ENCODE measurements around the gene TIPARP. TPM values are rescaled to one million over a fixed set of nuclear protein-coding genes. Genes with fewer than 3 reads are reported as not detected.

TIPARP gene
- total and polyA plus RNA-seq, 7 experiments from 2014 or later = 4.2 to 66.6 (median 63.6) TPM

DNA sequence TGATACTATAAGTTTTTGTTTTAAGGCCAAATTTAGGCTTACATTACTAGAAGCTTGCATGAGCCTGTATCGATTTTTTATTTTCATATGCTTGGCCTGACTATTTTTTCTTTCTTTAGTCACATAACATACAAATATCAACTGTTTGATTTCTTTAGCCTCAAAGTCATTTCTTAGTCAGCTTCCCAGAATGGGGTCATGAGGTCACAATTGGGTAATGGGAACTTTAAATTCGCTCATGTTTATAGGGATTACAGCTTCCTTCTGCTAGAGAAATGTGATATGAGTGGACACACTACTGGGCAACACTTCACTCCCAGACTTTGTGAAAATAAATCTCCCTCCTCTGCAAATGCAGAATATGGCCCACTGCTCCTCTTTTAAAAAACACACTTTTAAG is 9.1 kb upstream of the TIPARP start:
- intact Hi-C loops (cut with micrococcal nuclease) = loop anchor here in 1 of 2 donors (2.0 kb wide), 2 partner anchors 22 to 58 kb away; no protein-coding TSS in a partner anchor
- peak overlapping the region in 2 of 9 donors; percentile 15 to 91 for H3K27ac Mint-ChIP-seq
- H3K4me3 Mint-ChIP-seq = peak overlapping the region in 1 of 10 donors; percentile 20
- H3K27ac ChIP-seq (ENCODE audit: low read depth, low read length) = no peak overlapping the region
- no peaks in the 10 kb centered on the region for H3K36me3 ChIP-seq (ENCODE audit: control insufficient read depth in 2 of 3, insufficient read depth in 3 of 3, low read length in 3 of 3)
- ChIA-PET POLR2A (interaction anchor here (1.0 to 1.3 kb wide), 3 partner anchors 8 to 111 kb away, joined by 3 to 11 read pairs (median 6); no protein-coding TSS in a partner anchor), CTCF (no interaction called here)
- no peaks in the 10 kb centered on the region for H3K9me3 ChIP-seq (ENCODE audit: control insufficient read depth in 2 of 3, low read length in 3 of 3)
- peaks cover 12 to 67% (median 24%) of the 10 kb centered on the region in 7 donors for H3K4me1 Mint-ChIP-seq
- ATAC-seq = no peak
- no peak for DNase-seq
- no peaks in the 10 kb centered on the region for H3K27me3 ChIP-seq (ENCODE audit: control insufficient read depth in 2 of 2, insufficient read depth in 2 of 2, low read length in 2 of 2)
- peaks cover 5 to 19% of the 10 kb centered on the region in 2 donors for H3K4me1 ChIP-seq (ENCODE audit: control insufficient read depth in 2 of 2, insufficient read depth in 2 of 2, low read length in 2 of 2)
- peaks cover 0 to 14% (median 0%) of the 10 kb centered on the region in 5 donors for H3K36me3 Mint-ChIP-seq
- no peak overlapping the region for H3K4me3 ChIP-seq (ENCODE audit: low read length)
- peaks cover 0 to 5% (median 0%) of the 10 kb centered on the region in 11 donors for H3K9me3 Mint-ChIP-seq
- no peaks in the 10 kb centered on the region for H3K27me3 Mint-ChIP-seq

DNA sequence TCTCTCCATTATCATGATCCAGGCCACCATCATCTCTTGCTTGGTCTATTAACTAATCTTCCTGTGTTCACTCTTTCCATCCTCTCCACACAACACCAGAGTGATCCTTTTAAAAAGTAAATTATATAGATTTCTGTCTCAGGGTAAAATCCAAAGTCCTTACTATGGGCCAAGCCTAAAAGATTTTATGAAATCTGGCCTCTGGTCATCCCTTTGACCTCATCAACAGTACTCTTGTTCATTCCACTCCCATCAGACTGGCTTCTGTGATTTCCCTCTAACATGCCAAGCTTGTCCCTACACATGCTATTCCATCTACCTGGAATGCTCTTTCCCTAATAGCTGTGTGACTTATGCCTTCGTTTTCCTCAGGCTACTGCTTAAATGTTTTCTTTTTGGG is 8.3 kb upstream of the TIPARP start:
- Mint-ChIP-seq H3K27ac (peak overlapping the region in 2 of 9 donors; percentile 31 to 56), H3K9me3 (peaks cover 0 to 5% (median 0%) of the 10 kb centered on the region in 11 donors), H3K36me3 (peaks cover 0 to 14% (median 0%) of the 10 kb centered on the region in 5 donors), H3K27me3 (no peaks in the 10 kb centered on the region), H3K4me1 (peaks cover 12 to 66% (median 24%) of the 10 kb centered on the region in 7 donors), H3K4me3 (peak overlapping the region in 1 of 10 donors; percentile 37)
- Histone ChIP-seq H3K9me3 (ENCODE audit: control insufficient read depth in 2 of 3, low read length in 3 of 3) (no peaks in the 10 kb centered on the region), H3K4me1 (ENCODE audit: control insufficient read depth in 2 of 2, insufficient read depth in 2 of 2, low read length in 2 of 2) (peaks cover 5 to 19% of the 10 kb centered on the region in 2 donors), H3K36me3 (ENCODE audit: control insufficient read depth in 2 of 3, insufficient read depth in 3 of 3, low read length in 3 of 3) (no peaks in the 10 kb centered on the region), H3K4me3 (ENCODE audit: low read length) (no peak overlapping the region), H3K27ac (ENCODE audit: low read depth, low read length) (no peak overlapping the region), H3K27me3 (ENCODE audit: control insufficient read depth in 2 of 2, insufficient read depth in 2 of 2, low read length in 2 of 2) (no peaks in the 10 kb centered on the region)
- POLR2A ChIA-PET = interaction anchor here (1.3 kb wide), 1 partner anchor 112 kb away, joined by 3 read pairs; no protein-coding TSS in a partner anchor
- CTCF ChIA-PET = no interaction called here
- DNase-seq (no peak), ATAC-seq (no peak)
- intact Hi-C loops (cut with micrococcal nuclease) = no loop called here

DNA sequence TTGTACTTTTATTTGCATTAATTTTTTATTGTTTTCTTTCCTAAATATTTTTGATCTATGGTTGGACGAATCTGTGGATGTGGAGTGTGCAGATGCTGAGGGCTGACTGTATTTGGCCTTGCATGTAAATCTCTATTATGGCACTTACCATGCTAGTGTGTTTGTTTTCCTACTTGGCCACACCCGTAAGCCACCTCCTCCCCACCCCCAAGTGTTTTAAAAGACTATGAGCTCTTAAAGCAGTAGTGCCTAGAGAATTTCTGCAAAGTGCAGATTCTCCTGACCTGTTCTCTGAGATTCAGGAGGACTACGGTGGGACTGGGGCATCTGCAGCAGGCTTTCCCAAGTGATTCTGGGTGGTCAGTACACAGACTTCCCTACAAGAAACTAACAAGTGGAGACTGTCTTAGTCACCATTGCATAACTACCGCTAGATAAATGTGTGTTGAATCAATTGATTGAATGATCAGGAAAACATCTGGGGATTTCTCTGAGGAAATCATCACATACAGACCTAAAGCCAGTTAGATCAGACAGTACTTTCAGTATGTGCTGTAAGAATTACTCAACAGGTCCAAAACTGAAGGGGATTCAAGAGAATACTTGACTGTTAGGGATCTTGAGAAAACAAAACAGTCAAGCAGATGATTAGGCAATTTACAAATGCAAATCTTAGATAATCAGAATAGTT is 6.2 kb upstream of the TIPARP start:
- Histone ChIP-seq H3K27ac (ENCODE audit: low read depth, low read length) (no peak overlapping the region), H3K36me3 (ENCODE audit: control insufficient read depth in 2 of 3, insufficient read depth in 3 of 3, low read length in 3 of 3) (no peaks in the 10 kb centered on the region), H3K4me1 (ENCODE audit: control insufficient read depth in 2 of 2, insufficient read depth in 2 of 2, low read length in 2 of 2) (peaks cover 5 to 19% of the 10 kb centered on the region in 2 donors), H3K4me3 (ENCODE audit: low read length) (no peak overlapping the region), H3K27me3 (ENCODE audit: control insufficient read depth in 2 of 2, insufficient read depth in 2 of 2, low read length in 2 of 2) (no peaks in the 10 kb centered on the region), H3K9me3 (ENCODE audit: control insufficient read depth in 2 of 3, low read length in 3 of 3) (no peaks in the 10 kb centered on the region)
- peaks cover 16 to 63% (median 28%) of the 10 kb centered on the region in 7 donors for H3K4me1 Mint-ChIP-seq
- peaks cover 0 to 17% (median 0%) of the 10 kb centered on the region in 5 donors for H3K36me3 Mint-ChIP-seq
- H3K9me3 Mint-ChIP-seq = peaks cover 0 to 5% (median 0%) of the 10 kb centered on the region in 11 donors
- intact Hi-C loops (cut with micrococcal nuclease) = no loop called here
- CTCF ChIA-PET = no interaction called here
- no peak for DNase-seq
- peak; percentile 14 for ATAC-seq
- no peaks in the 10 kb centered on the region for H3K27me3 Mint-ChIP-seq
- H3K27ac Mint-ChIP-seq = peak overlapping the region in 1 of 9 donors; percentile 85
- peak overlapping the region in 1 of 10 donors; percentile 76 for H3K4me3 Mint-ChIP-seq
- POLR2A ChIA-PET = interaction anchor here (1.3 to 1.4 kb wide), 2 partner anchors 417 to 492 kb away, joined by 4 read pairs; no protein-coding TSS in a partner anchor

DNA sequence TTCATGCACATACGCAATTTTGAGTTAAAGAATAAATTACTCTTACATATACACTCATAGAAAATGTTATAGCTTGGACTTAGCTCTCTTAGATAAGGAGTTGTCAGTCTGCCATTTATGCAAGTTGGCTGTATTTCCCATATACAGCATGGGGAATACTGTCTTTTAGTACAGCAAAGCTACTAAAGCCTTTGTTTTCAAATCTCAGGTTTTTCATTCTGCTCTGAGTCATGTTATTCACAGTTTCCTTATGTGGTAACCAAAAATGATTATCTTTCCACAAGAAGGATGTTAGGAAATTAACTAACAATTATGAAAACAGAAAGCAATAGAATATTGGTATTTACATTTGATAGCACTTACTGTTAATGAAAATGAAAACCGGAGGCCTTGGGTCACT is 4.3 kb upstream of the TIPARP start:
- no peak overlapping the region for H3K27ac ChIP-seq (ENCODE audit: low read depth, low read length)
- H3K9me3 Mint-ChIP-seq = no peaks in the 10 kb centered on the region
- DNase-seq (no peak), ATAC-seq (no peak)
- no peaks in the 10 kb centered on the region for H3K27me3 Mint-ChIP-seq
- peaks cover 0 to 17% (median 0%) of the 10 kb centered on the region in 5 donors for H3K36me3 Mint-ChIP-seq
- H3K36me3 ChIP-seq (ENCODE audit: control insufficient read depth in 2 of 3, insufficient read depth in 3 of 3, low read length in 3 of 3) = peaks cover 0 to 6% (median 0%) of the 10 kb centered on the region in 3 experiments
- H3K4me1 Mint-ChIP-seq = peaks cover 12 to 58% (median 23%) of the 10 kb centered on the region in 7 donors
- ChIA-PET CTCF (interaction anchor here (0.7 kb wide), 1 partner anchor 791 kb away, joined by 4 read pairs; no protein-coding TSS in a partner anchor), POLR2A (interaction anchor here (0.6 kb wide), 1 partner anchor 137 kb away, joined by 6 read pairs; no protein-coding TSS in a partner anchor)
- peaks cover under 1 to 8% of the 10 kb centered on the region in 2 donors for H3K4me1 ChIP-seq (ENCODE audit: control insufficient read depth in 2 of 2, insufficient read depth in 2 of 2, low read length in 2 of 2)
- H3K9me3 ChIP-seq (ENCODE audit: control insufficient read depth in 2 of 3, low read length in 3 of 3) = no peaks in the 10 kb centered on the region
- no peaks in the 10 kb centered on the region for H3K27me3 ChIP-seq (ENCODE audit: control insufficient read depth in 2 of 2, insufficient read depth in 2 of 2, low read length in 2 of 2)
- intact Hi-C loops (cut with micrococcal nuclease) = loop anchor here (5.0 to 10.0 kb wide), 5 partner anchors 68 to 1975 kb away; partner anchors contain the start of genes C3orf33 (in 1 of the 2), GFM1 (in 1 of the 2), GMPS (in 1 of the 2) and SHOX2 (in 1 of the 2)
- H3K27ac Mint-ChIP-seq = no peak overlapping the region
- no peak overlapping the region for H3K4me3 Mint-ChIP-seq
- no peak overlapping the region for H3K4me3 ChIP-seq (ENCODE audit: low read length)

DNA sequence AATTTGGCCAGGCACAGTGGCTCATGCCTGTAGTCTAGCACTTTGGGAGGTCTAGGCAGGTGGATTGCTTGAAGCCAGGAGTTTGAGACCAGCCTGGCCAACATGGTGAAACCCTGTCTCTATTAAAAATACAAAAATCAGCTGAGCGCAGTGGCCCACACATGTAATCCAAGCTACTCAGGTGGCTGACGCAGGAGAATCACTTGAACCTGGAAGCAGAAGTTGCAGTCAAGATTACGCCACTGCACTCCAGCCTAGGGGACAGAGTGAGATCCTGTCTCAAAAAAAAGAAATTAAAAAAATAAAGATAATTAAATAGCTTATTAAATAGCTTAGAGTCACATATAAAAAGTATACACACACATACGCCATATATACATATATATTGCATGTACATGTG is 3.7 kb upstream of the TIPARP start:
- Histone ChIP-seq H3K4me3 (ENCODE audit: low read length) (no peak overlapping the region), H3K27ac (ENCODE audit: low read depth, low read length) (no peak overlapping the region), H3K27me3 (ENCODE audit: control insufficient read depth in 2 of 2, insufficient read depth in 2 of 2, low read length in 2 of 2) (no peaks in the 10 kb centered on the region), H3K4me1 (ENCODE audit: control insufficient read depth in 2 of 2, insufficient read depth in 2 of 2, low read length in 2 of 2) (peaks cover 0 to 5% of the 10 kb centered on the region in 2 donors), H3K9me3 (ENCODE audit: control insufficient read depth in 2 of 3, low read length in 3 of 3) (no peaks in the 10 kb centered on the region), H3K36me3 (ENCODE audit: control insufficient read depth in 2 of 3, insufficient read depth in 3 of 3, low read length in 3 of 3) (peaks cover 0 to 9% (median 0%) of the 10 kb centered on the region in 3 experiments)
- ChIA-PET CTCF (interaction anchor here (0.6 to 1.6 kb wide), 4 partner anchors 69 to 410 kb away, joined by 3 to 6 read pairs (median 3); partner anchors contain the start of gene SSR3), POLR2A (interaction anchor here (1.0 kb wide), 1 partner anchor 474 kb away, joined by 3 read pairs; no protein-coding TSS in a partner anchor)
- ATAC-seq = no peak
- no peak overlapping the region for H3K27ac Mint-ChIP-seq
- DNase-seq = no peak
- H3K4me1 Mint-ChIP-seq = peaks cover 10 to 52% (median 19%) of the 10 kb centered on the region in 7 donors
- no peaks in the 10 kb centered on the region for H3K27me3 Mint-ChIP-seq
- intact Hi-C loops (cut with micrococcal nuclease) = loop anchor here (5.0 to 10.0 kb wide), 5 partner anchors 68 to 1974 kb away; partner anchors contain the start of genes C3orf33 (in 1 of the 2), GFM1 (in 1 of the 2), GMPS (in 1 of the 2) and SHOX2 (in 1 of the 2)
- peaks cover 0 to 17% (median 0%) of the 10 kb centered on the region in 5 donors for H3K36me3 Mint-ChIP-seq
- H3K9me3 Mint-ChIP-seq = no peaks in the 10 kb centered on the region
- no peak overlapping the region for H3K4me3 Mint-ChIP-seq

DNA sequence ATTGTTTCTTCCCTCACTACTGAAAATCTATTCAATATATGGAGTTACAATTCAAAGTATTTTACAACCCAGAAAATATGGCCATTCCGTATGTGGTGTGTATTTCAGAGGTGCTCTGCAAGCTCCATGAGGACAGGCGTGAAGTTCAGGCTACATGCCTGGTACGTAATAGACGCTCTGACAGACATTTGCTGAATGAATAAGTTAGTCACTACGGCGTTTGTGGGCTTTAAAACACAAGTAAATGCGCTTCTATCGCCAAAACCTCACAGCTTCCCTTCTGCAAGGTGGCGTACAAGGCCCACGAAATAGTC is 701 bp upstream of the TIPARP start:
- Histone ChIP-seq H3K36me3 (ENCODE audit: control insufficient read depth in 2 of 3, insufficient read depth in 3 of 3, low read length in 3 of 3) (peaks cover 0 to 13% (median 9%) of the 10 kb centered on the region in 3 experiments), H3K4me3 (ENCODE audit: low read length) (peak overlapping the region; percentile 93), H3K9me3 (ENCODE audit: control insufficient read depth in 2 of 3, low read length in 3 of 3) (no peaks in the 10 kb centered on the region), H3K4me1 (ENCODE audit: control insufficient read depth in 2 of 2, insufficient read depth in 2 of 2, low read length in 2 of 2) (peaks cover 25 to 28% of the 10 kb centered on the region in 2 donors), H3K27ac (ENCODE audit: low read depth, low read length) (peak overlapping the region; percentile 85), H3K27me3 (ENCODE audit: control insufficient read depth in 2 of 2, insufficient read depth in 2 of 2, low read length in 2 of 2) (no peaks in the 10 kb centered on the region)
- ChIA-PET CTCF (interaction anchor here (0.8 to 1.3 kb wide), 5 partner anchors 12 to 454 kb away, joined by 3 to 9 read pairs (median 5); partner anchors contain the start of gene SSR3), POLR2A (interaction anchor here (0.6 to 5.0 kb wide), 13 partner anchors 9 to 487 kb away, joined by 3 to 46 read pairs (median 10); partner anchors contain the start of genes CCNL1 and SSR3)
- Mint-ChIP-seq H3K36me3 (peaks cover 5 to 35% (median 11%) of the 10 kb centered on the region in 5 donors), H3K4me3 (peak overlapping the region; percentile 94 to 98 (median 97)), H3K27me3 (no peaks in the 10 kb centered on the region), H3K4me1 (peaks cover 34 to 47% (median 36%) of the 10 kb centered on the region in 7 donors), H3K27ac (peak overlapping the region; percentile 94 to 99 (median 97)), H3K9me3 (no peaks in the 10 kb centered on the region)
- no peak for ATAC-seq
- intact Hi-C loops (cut with micrococcal nuclease) = loop anchor here (1.0 to 10.0 kb wide), 24 partner anchors 9 to 1971 kb away; partner anchors contain the start of genes CCNL1 (in 2 of the 2), SLC33A1 (in 2 of the 2), SSR3 (in 2 of the 2) and C3orf33 (in 1 of the 2)
- DNase-seq = no peak
